AG04450 (cell line): ENCODE results near the gene KRTAP20-1. TPM values are rescaled to one million over a fixed set of nuclear protein-coding genes. Genes with fewer than 3 reads are reported as not detected.

Experiments
- CTCF ChIA-PET: fragments of 300-600, 350-600 bp; formaldehyde crosslinking; extraction: SDS; loops from one replicate; lab custom pipeline; 2022; ENCODE audit warnings: antibody characterized with exemption, inconsistent platforms; lab: Charles Lee
- POLR2A ChIA-PET: fragments of 350-600 bp; formaldehyde crosslinking; extraction: SDS; loops from one replicate; lab custom pipeline; 2021; ENCODE audit warnings: antibody characterized with exemption, inconsistent platforms; lab: Yijun Ruan, JAX
- DNase-seq: peaks from one replicate; pipeline ENCODE4 v3.0.0-alpha.2; 2011; ENCODE audit warnings: low read depth, low spot score
- H3K27ac ChIP-seq: one replicate; pipeline ENCODE4 v1.5.1; 2012; ENCODE audit warnings: low read depth, low read length, control low read depth
- H3K27me3 ChIP-seq: one replicate; pipeline ENCODE4 v1.6.0; 2012; ENCODE audit warnings: low read length; ENCODE audit not compliant: control insufficient read depth, insufficient read depth
- H3K4me3 ChIP-seq: 2 replicates; pipeline ENCODE4 v1.5.1; 2011; ENCODE audit warnings: mild to moderate bottlenecking, low read depth, low read length, control low read depth
- H3K9me3 ChIP-seq: 2 replicates; pipeline ENCODE4 v1.5.1; 2012; ENCODE audit warnings: low read length; ENCODE audit not compliant: control insufficient read depth, insufficient read depth
- CTCF ChIP-seq: IDR thresholded peaks from 2 replicates; pipeline ENCODE4 v1.5.1; 2011; ENCODE audit warnings: low read depth, low read length, control low read depth, inconsistent platforms
- polyA plus RNA-seq: library from polyadenylated mRNA; depleted of rRNA; stranded (reverse); fragments of >200 nt; gene quantifications from 2 replicates; pipeline ENCODE4 v1.2.3, GENCODE V29; 2011

The KRTAP20-1 gene
- polyA plus RNA-seq, 1 experiment, result not detected

- Histone ChIP-seq H3K27ac (no peak overlapping the region), H3K9me3 (peaks cover 21% of the 10 kb centered on the region), H3K27me3 (no peaks in the 10 kb centered on the region), H3K4me3 (no peak overlapping the region)
- POLR2A ChIA-PET, result no interaction called here
- CTCF ChIA-PET, result no interaction called here
- no peak for TF ChIP-seq CTCF
- no peak for DNase-seq
Observed at GRCh38 chr21:30605968-30606367, 10.3 kb upstream of the KRTAP20-1 start.

- POLR2A ChIA-PET, result no interaction called here
- Histone ChIP-seq H3K9me3 (peaks cover 12% of the 10 kb centered on the region), H3K27ac (no peak overlapping the region), H3K4me3 (no peak overlapping the region), H3K27me3 (no peaks in the 10 kb centered on the region)
- no peak for TF ChIP-seq CTCF
- DNase-seq, result no peak
- CTCF ChIA-PET, result no interaction called here
Observed at GRCh38 chr21:30612132-30612531, 4.1 kb upstream of the KRTAP20-1 start.

GRCh38 chr21:30613836-30614235 lies 2.4 kb upstream of the KRTAP20-1 start, which contains the start of gene KRTAP6-1:
TSS of gene KRTAP6-1 (minus strand) at chr21:30613930. CDS start at chr21:30613904, 26 bp downstream.
- ChIA-PET CTCF (no interaction called here), POLR2A (no interaction called here)
- no peak within 1 kb of the TSS for H3K27ac ChIP-seq
- H3K27me3 ChIP-seq, result no peaks in the 10 kb centered on the region
- peaks cover 9% of the 10 kb centered on the region for H3K9me3 ChIP-seq
- TF ChIP-seq CTCF, result no peak
- no peak within 1 kb of the TSS for H3K4me3 ChIP-seq
- DNase-seq, result no peak

GRCh38 chr21:30615199-30615598 lies 1.0 kb upstream of the KRTAP20-1 start:
- CTCF ChIA-PET, result no interaction called here

GRCh38 chr21:30620080-30620479 lies 3.9 kb downstream of the KRTAP20-1 start:
- Histone ChIP-seq H3K27ac (no peak overlapping the region), H3K27me3 (no peaks in the 10 kb centered on the region), H3K4me3 (no peak overlapping the region), H3K9me3 (peaks cover 26% of the 10 kb centered on the region)
- no peak for TF ChIP-seq CTCF
- no peak for DNase-seq
- ChIA-PET POLR2A (no interaction called here), CTCF (no interaction called here)

More at GRCh38 chr21:30615199-30615598, 1.0 kb upstream of the KRTAP20-1 start:
- H3K4me3 ChIP-seq, result no peak overlapping the region
- H3K9me3 ChIP-seq, result peaks cover 9% of the 10 kb centered on the region
- no peak overlapping the region for H3K27ac ChIP-seq
- TF ChIP-seq CTCF, result no peak
- no peak for DNase-seq
- H3K27me3 ChIP-seq, result no peaks in the 10 kb centered on the region
- POLR2A ChIA-PET, result no interaction called here
